Measurements from ENCODE around the gene SMIM36. TPM values are rescaled to one million over a fixed set of nuclear protein-coding genes. Genes with fewer than 3 reads are reported as not detected.
"Not testable (repeated sequence)": the region's sequence is repeated elsewhere in the genome, so short reads cannot be mapped to it uniquely, and the experiment has no call there.

Gene SMIM36
- total RNA-seq, 2 donors from 2014 or later = not detected

DNA sequence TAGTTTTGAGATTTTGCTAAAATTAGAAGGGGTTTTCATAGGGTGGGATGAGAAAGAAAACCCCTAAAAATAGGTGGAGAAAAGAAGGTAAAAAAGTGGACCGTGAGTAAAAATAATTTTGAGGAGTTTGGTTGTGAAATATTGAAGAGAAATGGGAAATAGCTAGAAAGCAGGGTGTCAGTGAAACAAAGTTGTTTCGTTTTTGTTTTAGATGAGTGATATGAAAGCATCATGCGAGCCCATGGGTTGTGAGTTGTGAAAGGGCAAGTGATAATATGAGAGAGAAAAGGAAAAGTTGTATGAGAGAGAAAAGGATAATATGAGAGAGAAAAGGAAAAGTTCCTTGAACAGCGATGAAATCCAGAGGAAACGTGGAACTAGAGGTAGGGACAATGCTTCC lies 7.3 kb upstream of the SMIM36 start:
- intact Hi-C loops (cut with DNase I) = no loop called here
- DNase-seq (ENCODE audit: low spot score) = no peak

DNA sequence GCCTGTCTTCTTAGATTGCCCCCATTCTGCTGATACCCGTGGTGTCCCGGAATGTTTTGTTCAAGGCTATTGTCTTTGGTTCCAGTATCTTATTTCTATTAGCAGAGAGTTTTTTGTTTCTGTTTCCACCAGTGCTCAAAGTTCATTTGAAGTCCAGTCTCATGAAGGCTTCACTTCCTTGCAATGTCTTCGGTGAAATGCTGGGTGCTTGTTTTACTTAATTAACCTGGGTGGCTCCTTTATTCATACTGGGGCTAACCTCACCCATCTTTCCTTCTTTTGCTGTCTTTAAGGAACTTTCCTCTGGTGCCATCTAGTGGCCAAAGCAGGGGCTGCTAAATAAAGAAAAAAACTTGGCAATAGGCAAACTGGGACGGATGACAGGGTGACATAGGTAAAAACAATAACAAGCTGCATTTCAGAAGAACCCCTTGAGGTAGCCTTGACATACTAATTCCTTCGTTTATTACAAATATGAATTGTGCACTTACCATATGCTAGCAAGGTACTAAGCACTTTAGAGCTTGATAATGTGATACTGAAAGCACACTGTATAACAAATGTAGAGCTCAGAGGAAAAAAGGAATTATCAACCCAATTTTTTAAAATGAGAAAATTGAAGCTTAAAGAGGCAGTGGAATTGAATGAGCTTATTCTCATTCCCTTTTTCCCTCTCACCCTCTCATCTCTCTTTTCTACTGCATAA lies 2.8 kb upstream of the SMIM36 start:
- DNase-seq (ENCODE audit: low spot score) = no peak
- intact Hi-C loops (cut with DNase I) = no loop called here

DNA sequence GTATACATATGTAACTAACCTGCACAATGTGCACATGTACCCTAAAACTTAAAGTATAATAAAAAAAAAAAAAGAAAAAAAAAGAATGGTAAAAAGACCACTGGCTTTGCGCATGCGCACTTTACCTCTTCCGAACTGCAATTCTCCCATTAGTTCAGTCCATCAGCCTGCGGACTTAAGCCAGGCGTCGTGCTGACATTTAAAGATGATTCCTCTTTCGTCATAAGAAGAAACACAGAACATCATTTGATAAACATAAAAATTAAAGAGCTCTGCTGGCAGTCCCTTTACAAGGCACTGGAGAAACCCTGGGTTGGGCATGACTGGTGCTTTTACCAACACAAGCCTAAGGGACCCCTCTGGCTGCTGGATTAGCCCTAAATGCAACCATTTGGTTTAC lies 3.6 kb downstream of the SMIM36 start:
- DNase-seq (ENCODE audit: low spot score); intact Hi-C loops (cut with DNase I): not testable (repeated sequence)

DNA sequence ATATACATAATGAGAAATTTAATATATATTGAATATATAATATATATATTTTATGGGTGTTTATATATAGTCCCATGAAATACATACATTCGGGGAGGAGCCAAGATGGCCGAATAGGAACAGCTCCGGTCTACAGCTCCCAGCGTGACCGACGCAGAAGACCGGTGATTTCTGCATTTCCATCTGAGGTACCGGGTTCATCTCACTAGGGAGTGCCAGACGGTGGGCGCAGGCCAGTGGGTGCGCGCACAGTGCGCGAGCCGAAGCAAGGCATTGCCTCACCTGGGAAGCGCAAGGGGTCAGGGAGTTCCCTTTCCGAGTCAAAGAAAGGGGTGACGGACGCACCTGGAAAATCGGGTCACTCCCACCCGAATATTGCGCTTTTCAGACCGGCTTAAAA lies 9.6 kb downstream of the SMIM36 start:
- intact Hi-C loops (cut with DNase I) = not testable (repeated sequence)

GRCh38 chr17:55500103-55500502 lies 11.1 kb downstream of the SMIM36 start:
- intact Hi-C loops (cut with DNase I) = no loop called here
- DNase-seq (ENCODE audit: low spot score) = no peak

More for the DNA sequence above, 9.6 kb downstream of the SMIM36 start:
- not testable (repeated sequence) for DNase-seq (ENCODE audit: low spot score)

- DNase-seq (ENCODE audit: low spot score) = no peak
- intact Hi-C loops (cut with DNase I) = no loop called here
These were observed 15.0 kb downstream of the SMIM36 start for GRCh38 chr17:55496094-55496881.

- no peak for DNase-seq (ENCODE audit: low spot score)
- intact Hi-C loops (cut with DNase I) = no loop called here
These were observed 16.0 kb downstream of the SMIM36 start for GRCh38 chr17:55495239-55495638.

DNA sequence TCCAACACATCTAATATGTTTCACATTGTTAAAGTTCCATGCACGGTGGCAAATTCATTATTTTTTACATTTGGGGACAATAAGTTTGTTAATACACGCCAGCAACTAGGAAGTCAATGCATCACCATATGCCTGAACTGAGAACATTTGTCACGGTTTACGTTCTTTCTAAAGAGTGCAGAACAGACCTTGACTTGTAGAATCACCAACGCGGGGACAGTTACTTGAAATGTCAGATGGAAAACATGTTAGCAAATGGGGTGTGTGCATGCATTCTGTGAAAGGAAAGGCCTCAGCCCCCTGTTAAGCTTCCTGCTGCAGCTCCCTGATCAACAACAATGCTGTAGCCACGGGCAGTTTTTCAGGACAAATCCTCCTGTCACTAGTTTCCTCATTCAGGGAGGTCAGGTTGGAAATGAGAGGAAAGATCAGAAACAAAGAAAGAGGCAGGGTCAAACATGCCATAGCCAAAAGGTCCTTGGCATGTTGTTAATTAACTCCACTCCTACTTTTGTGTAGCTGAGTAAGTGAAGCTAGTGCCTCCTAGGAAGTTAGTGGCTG lies 18.4 kb downstream of the SMIM36 start:
- no peak for DNase-seq (ENCODE audit: low spot score)
- intact Hi-C loops (cut with DNase I) = no loop called here

- no peak for DNase-seq (ENCODE audit: low spot score)
- intact Hi-C loops (cut with DNase I) = no loop called here
These were observed 20.9 kb downstream of the SMIM36 start for GRCh38 chr17:55490376-55490775.

GRCh38 chr17:55487695-55488432 lies 23.4 kb downstream of the SMIM36 start:
- intact Hi-C loops (cut with DNase I) = no loop called here
- DNase-seq (ENCODE audit: low spot score) = no peak

DNA sequence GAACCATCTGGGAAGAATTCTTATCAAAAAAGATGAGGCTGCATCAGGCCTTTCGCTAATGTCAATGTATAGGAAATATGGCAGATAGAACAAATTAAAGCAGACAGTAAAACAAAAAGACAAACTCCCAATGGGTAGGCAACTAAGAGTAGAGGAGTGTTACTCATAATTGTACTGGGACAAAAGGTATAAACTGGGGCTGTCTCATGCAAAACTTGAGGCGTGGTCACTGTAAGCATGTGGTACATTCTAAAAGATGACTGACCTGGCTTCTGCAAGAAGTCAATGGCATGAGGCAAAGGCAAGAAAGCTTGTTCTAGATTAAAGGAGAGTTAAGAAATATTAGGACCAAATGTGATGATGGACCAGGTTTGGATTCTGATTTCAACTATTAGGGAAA lies 26.7 kb downstream of the SMIM36 start:
- intact Hi-C loops (cut with DNase I) = no loop called here

GRCh38 chr17:55482591-55483389 lies 28.5 kb downstream of the SMIM36 start:
- intact Hi-C loops (cut with DNase I) = no loop called here
- no peak for DNase-seq (ENCODE audit: low spot score)

More for the DNA sequence above, 26.7 kb downstream of the SMIM36 start:
- no peak for DNase-seq (ENCODE audit: low spot score)

DNA sequence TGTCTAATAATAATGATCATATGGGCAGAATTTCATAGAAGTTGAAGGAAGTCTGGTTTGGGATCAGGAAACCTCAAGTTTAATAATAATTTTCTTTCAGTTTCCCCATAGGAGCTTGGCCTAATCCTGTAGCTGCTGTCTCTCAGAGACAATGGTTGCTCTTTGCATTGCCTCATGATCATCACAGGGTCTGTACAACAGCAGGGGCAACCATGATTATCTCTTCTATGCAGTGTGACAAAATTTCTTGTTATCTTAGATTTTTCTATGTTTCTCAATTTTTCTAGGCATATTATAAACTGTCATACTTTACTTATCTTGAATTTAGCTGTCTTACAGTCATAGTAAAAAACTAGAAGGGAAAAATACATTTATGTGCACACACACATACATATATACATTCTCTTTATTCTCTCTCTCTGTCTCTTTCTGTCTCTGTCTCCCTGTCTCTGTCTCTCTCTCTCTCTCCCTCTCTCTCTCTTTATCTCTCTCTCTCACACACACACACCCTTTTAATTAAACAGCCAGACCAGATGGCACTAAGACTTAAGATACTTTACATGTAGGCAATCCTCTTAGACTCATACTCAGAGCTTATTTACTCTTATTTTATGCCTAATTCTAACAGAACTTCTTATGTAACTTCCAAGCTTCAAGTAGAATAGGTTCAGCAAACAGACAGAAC lies 30.5 kb downstream of the SMIM36 start:
- intact Hi-C loops (cut with DNase I) = no loop called here
- no peak for DNase-seq (ENCODE audit: low spot score)

DNA sequence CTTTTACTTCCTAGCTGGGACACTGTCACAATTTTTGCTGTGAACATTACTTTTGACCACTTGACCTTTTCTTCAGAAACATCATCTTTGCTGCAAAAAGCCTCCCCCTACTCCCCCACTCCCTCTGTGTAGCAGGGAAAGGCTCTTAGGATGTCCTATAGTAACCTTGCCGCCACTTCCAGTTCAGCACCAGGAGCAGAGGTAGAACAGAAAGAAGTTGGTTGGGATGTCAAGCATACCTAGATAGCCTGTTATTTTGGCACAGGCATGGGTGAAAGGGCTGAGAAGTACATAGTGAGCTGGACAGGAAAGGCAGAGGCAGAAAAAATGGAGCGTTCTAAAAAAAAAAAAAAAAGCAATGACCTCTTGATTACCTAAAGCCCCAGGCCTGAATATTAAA lies 31.3 kb downstream of the SMIM36 start:
- no peak for DNase-seq (ENCODE audit: low spot score)
- intact Hi-C loops (cut with DNase I) = no loop called here

DNA sequence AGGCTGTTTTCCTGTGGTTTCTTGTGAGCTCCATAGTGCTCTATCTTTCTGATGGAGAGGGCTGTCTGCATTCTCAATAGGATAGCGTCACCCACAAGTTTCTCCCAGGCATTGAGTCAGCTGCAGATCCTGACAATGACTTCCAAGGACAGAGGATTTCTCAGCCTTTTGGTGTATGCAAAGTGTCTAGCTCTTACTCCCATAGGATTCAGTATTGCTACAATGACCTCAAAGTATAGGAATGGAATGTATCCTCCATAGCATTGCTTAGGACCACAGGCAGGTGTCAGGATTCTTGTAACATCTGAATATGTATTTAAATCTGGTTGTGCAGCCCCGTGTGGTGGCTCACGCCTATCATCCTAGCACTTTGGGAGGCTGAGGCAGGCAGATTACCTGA lies 32.3 kb downstream of the SMIM36 start:
- DNase-seq (ENCODE audit: low spot score) = no peak
- intact Hi-C loops (cut with DNase I) = no loop called here

GRCh38 chr17:55466671-55467070 lies 44.6 kb downstream of the SMIM36 start:
- intact Hi-C loops (cut with DNase I) = no loop called here
- no peak for DNase-seq (ENCODE audit: low spot score)

DNA sequence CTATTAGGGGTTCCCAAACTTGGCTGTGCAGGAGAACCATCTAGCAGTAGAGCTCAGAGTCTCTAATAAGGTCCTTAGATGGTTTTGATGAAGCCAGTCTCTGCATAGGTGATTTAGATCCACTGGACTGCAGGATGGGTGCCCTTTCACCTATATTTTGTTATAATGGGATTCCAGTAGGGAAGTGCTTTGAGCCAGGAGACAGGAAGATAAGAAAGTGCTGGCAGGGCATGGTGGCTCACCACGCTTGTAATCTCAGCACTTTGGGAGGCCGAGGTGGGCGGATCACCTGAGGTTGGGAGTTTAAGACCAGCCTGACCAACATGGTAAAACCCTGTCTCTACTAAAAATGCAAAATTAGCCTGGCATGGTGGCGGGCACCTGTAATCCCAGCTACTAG lies 45.5 kb downstream of the SMIM36 start:
- DNase-seq (ENCODE audit: low spot score); intact Hi-C loops (cut with DNase I): not testable (repeated sequence)

GRCh38 chr17:55463600-55463999 lies 47.7 kb downstream of the SMIM36 start:
- intact Hi-C loops (cut with DNase I) = no loop called here
- no peak for DNase-seq (ENCODE audit: low spot score)

DNA sequence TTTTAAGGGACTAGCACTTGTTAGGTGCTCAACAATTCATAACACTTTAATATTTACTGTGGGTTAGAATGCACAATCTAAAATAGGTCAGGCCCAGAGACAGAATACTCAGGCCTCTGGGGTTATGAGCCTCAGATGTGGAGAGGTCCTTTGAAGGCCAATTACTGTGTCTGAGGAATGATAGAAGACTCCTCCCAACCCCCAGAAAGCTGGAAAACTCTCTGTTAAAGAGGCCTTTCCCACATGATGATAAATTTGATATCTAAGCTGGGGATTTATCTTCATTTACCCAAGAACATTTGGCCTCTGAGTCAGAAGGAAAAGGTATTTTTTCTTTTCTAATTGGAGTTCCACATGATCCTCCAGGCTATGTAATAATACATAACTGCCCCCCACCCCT lies 48.5 kb downstream of the SMIM36 start:
- no peak for DNase-seq (ENCODE audit: low spot score)

More for the DNA sequence above, 48.5 kb downstream of the SMIM36 start:
- intact Hi-C loops (cut with DNase I) = no loop called here
